BJ (cell line): ENCODE results near the gene NEK4. TPM values are rescaled to one million over a fixed set of nuclear protein-coding genes. Genes with fewer than 3 reads are reported as not detected.
"Not testable (repeated sequence)": the region's sequence is repeated elsewhere in the genome, so short reads cannot be mapped to it uniquely, and the experiment has no call there.

Experiments used
- CTCF ChIA-PET: fragments of 350-600 bp; formaldehyde crosslinking; extraction: SDS; loops from one replicate; lab custom pipeline; 2021; ENCODE audit warnings: antibody characterized with exemption, inconsistent platforms; lab: Yijun Ruan, JAX
- POLR2A ChIA-PET: fragments of 300-600 bp; sonication (Branson Sonifier 250); formaldehyde crosslinking; extraction: SDS; loops from one replicate; lab custom pipeline; 2021; ENCODE audit warnings: antibody characterized with exemption; lab: Charles Lee
- DNase-seq: peaks from one replicate; pipeline ENCODE4 v3.0.0-alpha.2; 2011; ENCODE audit warnings: low read depth
- H3K27me3 ChIP-seq: 2 replicates; pipeline ENCODE4 v1.6.0; 2011; ENCODE audit warnings: low read length; ENCODE audit not compliant: control insufficient read depth, insufficient read depth
- H3K36me3 ChIP-seq: 2 replicates; pipeline ENCODE4 v1.5.1; 2011; ENCODE audit warnings: low read length; ENCODE audit not compliant: control insufficient read depth, insufficient read depth
- H3K4me3 ChIP-seq: 2 replicates; pipeline ENCODE4 v1.5.1; 2011; ENCODE audit warnings: low read depth, mild to moderate bottlenecking, control low read depth, low read length
- CTCF ChIP-seq: IDR thresholded peaks from 2 replicates; pipeline ENCODE4 v1.5.1; 2011; ENCODE audit warnings: low read depth, mild to moderate bottlenecking, control low read depth, inconsistent platforms, low read length, moderate library complexity; ENCODE audit not compliant: insufficient read depth
- polyA plus RNA-seq: library from polyadenylated mRNA; depleted of rRNA; stranded (reverse); fragments of >200 nt; gene quantifications from 2 replicates; pipeline ENCODE4 v1.2.3, GENCODE V29; 2011

NEK4 gene
- polyA plus RNA-seq, 1 experiment: 10.0 TPM

DNA sequence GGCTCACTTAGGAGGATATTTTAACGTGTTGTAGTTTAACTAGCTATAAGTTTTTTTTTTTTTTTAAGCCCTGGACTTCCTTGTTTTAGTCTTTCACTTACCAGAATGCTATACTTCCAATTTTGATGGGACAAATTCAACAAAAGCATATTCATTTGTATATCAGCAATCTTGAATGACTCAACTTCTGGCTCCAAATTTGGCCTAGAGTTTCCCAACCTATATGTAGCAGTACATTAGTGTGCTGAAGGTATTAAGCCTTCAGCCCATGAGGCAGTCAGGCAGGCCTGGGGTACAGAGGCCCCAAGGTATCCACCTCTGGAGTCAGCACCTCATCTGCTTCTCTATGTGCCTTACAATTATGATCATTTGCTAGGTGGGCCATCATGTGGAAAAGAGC is 90.9 kb downstream of the NEK4 start:
- DNase-seq: no peak
- CTCF ChIA-PET: no interaction called here
- Histone ChIP-seq H3K27me3 (no peaks in the 10 kb centered on the region), H3K4me3 (no peak overlapping the region), H3K36me3 (no peaks in the 10 kb centered on the region; the same call in 1 of the 2 replicates)
- POLR2A ChIA-PET: no interaction called here
- no peak for TF ChIP-seq CTCF

GRCh38 chr3:52679199-52679538 is 91.6 kb downstream of the NEK4 start:
- H3K27me3 ChIP-seq: no peaks in the 10 kb centered on the region
- no peak overlapping the region for H3K4me3 ChIP-seq
- no peak for TF ChIP-seq CTCF
- ChIA-PET POLR2A (no interaction called here), CTCF (interaction anchor here (0.6 kb wide), 1 partner anchor 394 kb away, joined by 4 read pairs; no protein-coding TSS in a partner anchor)
- no peak for DNase-seq
- no peaks in the 10 kb centered on the region; the same call in 1 of the 2 replicates for H3K36me3 ChIP-seq

- no peak for DNase-seq
- no peak for TF ChIP-seq CTCF
- H3K4me3 ChIP-seq: no peak overlapping the region
- no peaks in the 10 kb centered on the region; the same call in 1 of the 2 replicates for H3K36me3 ChIP-seq
- POLR2A ChIA-PET: no interaction called here
- CTCF ChIA-PET: interaction anchor here (0.6 kb wide), 1 partner anchor 395 kb away, joined by 4 read pairs; no protein-coding TSS in a partner anchor
- H3K27me3 ChIP-seq: no peaks in the 10 kb centered on the region
Observed at GRCh38 chr3:52678265-52679198, 92.2 kb downstream of the NEK4 start.

GRCh38 chr3:52676201-52676600 is 94.5 kb downstream of the NEK4 start:
- DNase-seq, CTCF ChIA-PET, H3K36me3 ChIP-seq, H3K27me3 ChIP-seq, POLR2A ChIA-PET, H3K4me3 ChIP-seq: not testable (repeated sequence)

DNA sequence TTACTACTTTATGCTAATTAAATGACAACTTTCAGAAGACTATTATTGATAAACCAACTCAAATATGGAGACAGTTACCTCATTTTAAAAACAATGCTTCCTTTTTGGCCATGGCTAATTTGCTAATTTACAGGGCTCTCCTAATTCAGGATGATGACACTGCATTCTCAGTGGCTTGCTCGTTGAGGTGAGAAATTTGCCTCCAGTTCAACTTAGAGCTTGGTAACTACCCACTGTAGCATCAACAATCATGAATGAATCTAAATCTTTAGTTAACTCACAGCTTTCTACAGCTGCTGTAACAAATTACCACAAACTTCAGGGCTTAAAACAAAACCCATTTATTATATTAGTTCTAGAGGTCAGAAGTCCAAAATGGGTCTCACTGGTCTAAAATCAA is 99.1 kb downstream of the NEK4 start:
- ChIA-PET POLR2A (no interaction called here), CTCF (interaction anchor here (1.5 kb wide), 1 partner anchor 9 kb away, joined by 6 read pairs; no protein-coding TSS in a partner anchor)
- Histone ChIP-seq H3K36me3 (peaks cover 5% of the 10 kb centered on the region), H3K4me3 (no peak overlapping the region), H3K27me3 (no peaks in the 10 kb centered on the region)
- no peak for TF ChIP-seq CTCF
- no peak for DNase-seq
